ENCODE results near the gene DPRX.

Gene DPRX, protein sequence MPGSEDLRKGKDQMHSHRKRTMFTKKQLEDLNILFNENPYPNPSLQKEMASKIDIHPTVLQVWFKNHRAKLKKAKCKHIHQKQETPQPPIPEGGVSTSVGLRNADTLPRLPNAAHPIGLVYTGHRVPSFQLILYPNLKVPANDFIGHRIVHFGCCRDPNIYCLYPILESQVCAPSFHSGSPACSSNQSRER

DNA sequence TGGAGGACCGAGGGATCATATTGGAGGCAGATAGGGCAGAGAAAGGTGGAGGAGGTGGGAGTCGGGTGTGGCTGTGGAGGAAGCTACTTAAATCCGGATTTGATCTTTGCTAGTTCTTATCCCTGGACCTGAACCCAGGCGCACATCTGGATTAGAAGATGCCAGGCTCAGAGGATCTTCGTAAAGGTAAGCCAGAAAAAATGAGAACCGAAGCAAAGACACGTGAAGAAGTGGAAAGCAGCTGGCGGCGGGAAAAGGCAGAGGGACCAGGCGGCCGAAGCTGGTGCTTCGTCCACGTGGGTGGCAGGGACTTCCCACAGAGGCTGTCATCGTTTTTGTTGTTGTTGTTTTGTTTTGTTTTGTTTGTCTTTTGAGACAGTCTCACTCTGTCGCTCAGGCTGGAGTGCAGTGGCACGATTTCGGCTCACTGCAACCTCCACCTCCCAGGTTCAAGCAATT is at the start of gene DPRX:
TSS of gene DPRX (plus strand) at position 51 of the 459 bp plus-strand sequence. CDS start at position 159, 108 bp downstream.
- H3K36me3 Mint-ChIP-seq (ENCODE audit: low read depth), result no peaks in the 10 kb centered on the region
- DNase-seq (no peak), ATAC-seq (no peak)
- no peaks in the 10 kb centered on the region for H3K4me1 Mint-ChIP-seq
- no peak within 1 kb of the TSS for H3K27ac Mint-ChIP-seq
- no peak within 1 kb of the TSS for H3K4me3 Mint-ChIP-seq
- H3K27me3 Mint-ChIP-seq, result no peaks in the 10 kb centered on the region
- H3K9me3 Mint-ChIP-seq, result peaks cover 12% of the 10 kb centered on the region

DNA sequence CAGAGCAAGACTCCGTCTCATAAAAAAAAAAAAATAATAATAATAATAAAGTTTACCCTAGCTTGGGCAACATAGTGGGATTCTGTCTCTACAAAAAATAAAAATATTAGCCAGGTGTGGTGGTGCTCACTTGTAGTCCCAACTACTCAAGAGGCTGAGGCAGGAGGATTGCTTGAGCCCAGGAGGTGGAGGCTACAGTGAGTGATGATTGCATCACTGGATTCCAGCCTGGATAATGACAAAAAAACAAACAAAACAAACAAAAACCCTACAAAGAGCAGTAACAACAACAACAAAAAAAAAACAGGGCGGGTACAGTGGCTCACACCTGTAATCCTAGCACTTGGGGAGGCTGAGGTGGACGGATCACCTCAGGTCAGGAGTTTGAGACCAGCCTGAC is 48.6 kb upstream of the DPRX start:
- Mint-ChIP-seq H3K27me3 (no peaks in the 10 kb centered on the region), H3K27ac (no peak overlapping the region), H3K9me3 (peaks cover 28% of the 10 kb centered on the region), H3K4me1 (no peaks in the 10 kb centered on the region), H3K4me3 (no peak overlapping the region), H3K36me3 (ENCODE audit: low read depth) (peaks cover 33% of the 10 kb centered on the region)
- DNase-seq (no peak), ATAC-seq (no peak)

- H3K9me3 Mint-ChIP-seq, result peaks cover 19% of the 10 kb centered on the region
- peaks cover 5% of the 10 kb centered on the region for H3K36me3 Mint-ChIP-seq (ENCODE audit: low read depth)
- no peak overlapping the region for H3K27ac Mint-ChIP-seq
- no peaks in the 10 kb centered on the region for H3K27me3 Mint-ChIP-seq
- DNase-seq, result no peak
- no peaks in the 10 kb centered on the region for H3K4me1 Mint-ChIP-seq
- ATAC-seq, result no peak
- H3K4me3 Mint-ChIP-seq, result no peak overlapping the region
Observed at GRCh38 chr19:53586277-53586691, 45.5 kb upstream of the DPRX start.

GRCh38 chr19:53594811-53595509 is 36.8 kb upstream of the DPRX start:
- ATAC-seq, result no peak
- no peak for DNase-seq
- Mint-ChIP-seq H3K4me1 (no peaks in the 10 kb centered on the region), H3K36me3 (ENCODE audit: low read depth) (no peaks in the 10 kb centered on the region), H3K9me3 (peaks cover 11% of the 10 kb centered on the region), H3K27ac (no peak overlapping the region), H3K4me3 (no peak overlapping the region), H3K27me3 (no peaks in the 10 kb centered on the region)

DNA sequence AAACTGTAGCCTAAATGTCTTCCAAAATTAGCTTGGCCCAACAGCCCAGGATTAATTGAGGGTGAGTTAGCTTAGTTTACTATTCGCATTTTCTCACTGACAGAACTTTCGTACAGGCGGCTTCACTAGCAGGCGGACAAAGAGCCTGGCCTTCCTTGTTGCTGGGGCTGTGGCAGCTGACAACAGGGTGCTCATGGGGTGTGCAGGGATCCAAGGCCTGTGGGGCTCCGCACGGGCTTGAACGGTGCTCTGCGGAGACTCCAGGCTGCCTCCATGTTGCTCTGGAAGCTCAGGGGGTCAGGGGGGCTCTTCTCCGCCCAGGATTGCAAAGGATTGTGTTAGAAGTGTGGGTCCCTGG is 36.3 kb upstream of the DPRX start:
- Mint-ChIP-seq H3K4me3 (no peak overlapping the region), H3K9me3 (peaks cover 11% of the 10 kb centered on the region), H3K27ac (no peak overlapping the region), H3K27me3 (no peaks in the 10 kb centered on the region), H3K36me3 (ENCODE audit: low read depth) (no peaks in the 10 kb centered on the region), H3K4me1 (no peaks in the 10 kb centered on the region)
- ATAC-seq, result no peak
- no peak for DNase-seq

DNA sequence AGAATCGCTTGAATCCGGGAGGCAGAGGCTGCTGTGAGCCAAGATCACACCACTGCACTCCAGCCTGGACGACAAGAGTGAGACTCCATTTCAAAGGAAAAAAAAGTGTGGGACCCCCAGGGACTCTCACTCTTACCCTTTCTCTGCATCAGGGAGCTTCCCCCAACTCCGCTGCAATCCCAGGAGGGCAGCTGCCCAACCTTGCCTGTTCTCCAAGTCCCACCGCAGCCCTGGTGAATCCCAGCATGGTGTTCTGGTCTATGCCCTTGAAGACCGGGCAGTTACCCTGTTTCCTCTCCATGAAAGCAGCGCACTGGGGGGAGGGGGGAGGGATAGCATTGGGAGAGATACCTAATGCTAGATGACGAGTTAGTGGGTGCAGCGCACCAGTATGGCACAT is 35.7 kb upstream of the DPRX start:
- ATAC-seq, result no peak
- Mint-ChIP-seq H3K4me1 (no peaks in the 10 kb centered on the region), H3K9me3 (peaks cover 11% of the 10 kb centered on the region)

GRCh38 chr19:53597023-53597422 is 34.8 kb upstream of the DPRX start:
- no peak overlapping the region for H3K27ac Mint-ChIP-seq
- no peak for DNase-seq
- no peak for ATAC-seq
- peaks cover 6% of the 10 kb centered on the region for H3K9me3 Mint-ChIP-seq
- H3K27me3 Mint-ChIP-seq, result no peaks in the 10 kb centered on the region
- H3K4me1 Mint-ChIP-seq, result no peaks in the 10 kb centered on the region
- H3K4me3 Mint-ChIP-seq, result no peak overlapping the region
- no peaks in the 10 kb centered on the region for H3K36me3 Mint-ChIP-seq (ENCODE audit: low read depth)

More for the DNA sequence above, 35.7 kb upstream of the DPRX start:
- H3K27me3 Mint-ChIP-seq, result no peaks in the 10 kb centered on the region
- H3K27ac Mint-ChIP-seq, result no peak overlapping the region
- no peak overlapping the region for H3K4me3 Mint-ChIP-seq
- no peak for DNase-seq
- H3K36me3 Mint-ChIP-seq (ENCODE audit: low read depth), result no peaks in the 10 kb centered on the region

DNA sequence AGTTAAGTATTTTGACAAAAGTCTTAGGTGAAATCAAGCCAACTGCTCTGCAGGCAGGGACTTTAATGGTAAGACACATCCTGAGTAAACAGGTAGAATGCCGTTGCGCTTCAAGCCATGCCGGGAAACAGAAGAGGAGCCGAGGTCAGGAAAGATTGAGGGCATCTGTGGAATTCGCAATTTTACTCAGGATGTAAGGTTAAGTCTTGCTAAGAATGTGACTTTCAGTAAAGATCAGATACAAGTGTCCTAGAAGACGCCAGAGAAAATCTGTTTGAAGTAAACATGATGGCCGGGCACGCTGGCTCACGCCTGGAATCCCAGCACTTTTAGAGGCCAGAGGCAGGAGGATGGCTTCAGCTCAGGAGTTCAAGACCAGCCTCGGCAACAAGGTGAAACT is 33.4 kb upstream of the DPRX start:
- no peaks in the 10 kb centered on the region for H3K27me3 Mint-ChIP-seq
- H3K27ac Mint-ChIP-seq, result no peak overlapping the region
- no peak for DNase-seq
- H3K4me1 Mint-ChIP-seq, result no peaks in the 10 kb centered on the region
- no peak overlapping the region for H3K4me3 Mint-ChIP-seq
- ATAC-seq, result no peak
- peaks cover 6% of the 10 kb centered on the region for H3K9me3 Mint-ChIP-seq
- no peaks in the 10 kb centered on the region for H3K36me3 Mint-ChIP-seq (ENCODE audit: low read depth)

DNA sequence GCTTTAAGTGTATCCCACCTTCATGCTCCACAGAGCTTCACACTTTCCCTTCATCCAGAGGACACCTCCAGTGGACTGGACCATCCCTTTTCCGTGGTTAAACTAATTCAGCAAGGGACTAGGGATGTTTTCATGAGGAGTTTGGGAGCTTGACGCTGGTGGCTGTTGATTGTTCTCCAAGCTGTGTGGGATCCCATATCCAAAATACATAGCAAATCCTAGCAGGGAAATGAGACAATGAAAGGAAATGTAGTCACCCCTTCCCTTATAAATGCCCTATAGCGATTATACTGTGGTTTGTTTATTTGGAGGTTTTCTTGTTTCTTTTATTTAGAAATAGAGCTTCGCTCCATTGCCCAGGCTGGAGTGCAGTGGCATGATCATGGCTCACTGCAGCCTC is 31.6 kb upstream of the DPRX start:
- Mint-ChIP-seq H3K4me1 (no peaks in the 10 kb centered on the region), H3K36me3 (ENCODE audit: low read depth) (no peaks in the 10 kb centered on the region), H3K27ac (no peak overlapping the region), H3K9me3 (peaks cover 6% of the 10 kb centered on the region), H3K4me3 (no peak overlapping the region), H3K27me3 (no peaks in the 10 kb centered on the region)
- DNase-seq (no peak), ATAC-seq (no peak)

DNA sequence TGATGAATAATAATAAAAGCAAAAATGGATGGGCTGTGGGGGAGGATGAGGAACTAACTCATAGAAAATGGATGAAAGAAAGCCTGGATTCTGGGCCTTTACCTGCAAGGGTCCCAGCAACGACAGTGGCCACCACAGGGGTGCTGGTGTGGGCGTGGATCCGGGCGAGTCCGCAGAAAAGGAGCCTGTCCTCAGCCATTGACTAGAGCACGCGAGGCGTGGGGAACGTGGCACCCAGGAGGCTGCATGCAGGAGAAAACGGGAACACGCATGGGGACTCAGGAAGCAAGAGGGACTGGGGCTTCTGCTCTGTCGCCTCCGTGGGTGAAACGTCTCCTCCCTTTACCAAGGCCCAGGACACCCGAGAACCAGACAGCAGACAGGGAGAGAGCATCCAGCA is 25.8 kb upstream of the DPRX start:
- DNase-seq (no peak), ATAC-seq (no peak)
- Mint-ChIP-seq H3K9me3 (no peaks in the 10 kb centered on the region), H3K4me1 (no peaks in the 10 kb centered on the region), H3K4me3 (no peak overlapping the region), H3K27ac (no peak overlapping the region), H3K27me3 (no peaks in the 10 kb centered on the region), H3K36me3 (ENCODE audit: low read depth) (no peaks in the 10 kb centered on the region)

DNA sequence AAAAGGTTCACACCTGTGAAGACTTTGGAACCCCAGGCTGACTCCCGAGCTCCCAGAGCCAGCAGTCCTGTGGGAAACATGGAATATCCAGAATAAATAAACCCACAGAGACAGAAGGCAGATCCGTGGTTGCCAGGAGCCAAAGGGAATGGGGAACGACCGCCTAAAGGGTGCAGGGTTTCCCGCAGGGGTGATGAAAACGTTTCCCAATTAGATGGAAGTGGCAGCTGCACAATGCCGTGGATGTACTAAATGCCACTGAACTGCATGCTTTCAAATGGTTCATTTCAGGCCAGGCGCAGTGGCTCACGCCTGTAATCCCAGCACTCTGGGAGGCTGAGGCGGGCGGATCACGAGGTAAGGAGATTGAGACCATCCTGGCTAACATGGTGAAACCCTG is 23.4 kb upstream of the DPRX start:
- peaks cover 10% of the 10 kb centered on the region for H3K9me3 Mint-ChIP-seq
- no peak overlapping the region for H3K27ac Mint-ChIP-seq
- H3K36me3 Mint-ChIP-seq (ENCODE audit: low read depth), result no peaks in the 10 kb centered on the region
- H3K27me3 Mint-ChIP-seq, result no peaks in the 10 kb centered on the region
- DNase-seq (no peak), ATAC-seq (no peak)
- H3K4me3 Mint-ChIP-seq, result no peak overlapping the region
- H3K4me1 Mint-ChIP-seq, result no peaks in the 10 kb centered on the region

DNA sequence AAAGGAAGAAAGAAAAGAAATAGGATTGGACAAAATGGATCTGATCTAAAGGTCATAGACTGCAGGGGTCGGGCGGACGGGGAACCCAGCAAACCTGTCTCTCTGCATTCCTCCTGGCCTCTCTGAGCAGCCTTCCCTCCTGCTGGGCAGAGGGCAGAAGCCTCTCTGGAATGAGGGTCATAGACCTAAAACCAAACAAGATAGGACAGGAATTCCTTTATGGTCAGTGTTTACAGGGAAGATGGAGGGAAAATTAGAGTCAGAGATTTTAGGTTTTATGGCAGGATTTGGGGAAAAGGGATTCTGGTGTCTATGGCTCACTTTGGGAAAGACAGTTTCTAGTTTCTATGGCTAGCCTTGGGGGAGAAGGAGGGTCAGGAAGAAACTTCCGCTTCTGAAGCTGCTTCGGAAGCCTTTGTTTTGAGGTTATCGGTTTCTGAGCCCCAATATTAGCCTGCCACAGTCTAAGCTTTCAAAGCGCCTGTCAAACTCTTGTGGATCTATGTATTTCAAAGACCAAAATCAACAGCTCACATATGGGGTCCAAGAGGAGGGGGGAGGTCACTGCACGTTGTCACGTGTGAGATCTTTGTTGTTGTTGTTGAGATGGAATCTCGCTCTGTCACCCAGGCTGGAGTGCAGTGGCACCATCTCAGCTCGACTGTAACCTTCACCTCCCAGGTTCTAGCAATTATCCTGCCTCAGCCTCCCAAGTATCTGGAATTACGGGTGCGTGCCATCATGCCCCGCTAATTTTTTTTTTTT is 18.9 kb upstream of the DPRX start:
- H3K9me3 Mint-ChIP-seq, result peaks cover 10% of the 10 kb centered on the region
- H3K27ac Mint-ChIP-seq, result no peak overlapping the region
- no peaks in the 10 kb centered on the region for H3K27me3 Mint-ChIP-seq
- no peak for ATAC-seq
- H3K4me1 Mint-ChIP-seq, result no peaks in the 10 kb centered on the region
- no peaks in the 10 kb centered on the region for H3K36me3 Mint-ChIP-seq (ENCODE audit: low read depth)
- H3K4me3 Mint-ChIP-seq, result no peak overlapping the region
- no peak for DNase-seq

GRCh38 chr19:53621885-53622740 is 9.7 kb upstream of the DPRX start:
- DNase-seq (no peak), ATAC-seq (no peak)
- H3K4me3 Mint-ChIP-seq, result no peak overlapping the region
- peaks cover 5% of the 10 kb centered on the region for H3K9me3 Mint-ChIP-seq
- no peak overlapping the region for H3K27ac Mint-ChIP-seq
- no peaks in the 10 kb centered on the region for H3K27me3 Mint-ChIP-seq
- peaks cover 2% of the 10 kb centered on the region for H3K36me3 Mint-ChIP-seq (ENCODE audit: low read depth)
- no peaks in the 10 kb centered on the region for H3K4me1 Mint-ChIP-seq

DNA sequence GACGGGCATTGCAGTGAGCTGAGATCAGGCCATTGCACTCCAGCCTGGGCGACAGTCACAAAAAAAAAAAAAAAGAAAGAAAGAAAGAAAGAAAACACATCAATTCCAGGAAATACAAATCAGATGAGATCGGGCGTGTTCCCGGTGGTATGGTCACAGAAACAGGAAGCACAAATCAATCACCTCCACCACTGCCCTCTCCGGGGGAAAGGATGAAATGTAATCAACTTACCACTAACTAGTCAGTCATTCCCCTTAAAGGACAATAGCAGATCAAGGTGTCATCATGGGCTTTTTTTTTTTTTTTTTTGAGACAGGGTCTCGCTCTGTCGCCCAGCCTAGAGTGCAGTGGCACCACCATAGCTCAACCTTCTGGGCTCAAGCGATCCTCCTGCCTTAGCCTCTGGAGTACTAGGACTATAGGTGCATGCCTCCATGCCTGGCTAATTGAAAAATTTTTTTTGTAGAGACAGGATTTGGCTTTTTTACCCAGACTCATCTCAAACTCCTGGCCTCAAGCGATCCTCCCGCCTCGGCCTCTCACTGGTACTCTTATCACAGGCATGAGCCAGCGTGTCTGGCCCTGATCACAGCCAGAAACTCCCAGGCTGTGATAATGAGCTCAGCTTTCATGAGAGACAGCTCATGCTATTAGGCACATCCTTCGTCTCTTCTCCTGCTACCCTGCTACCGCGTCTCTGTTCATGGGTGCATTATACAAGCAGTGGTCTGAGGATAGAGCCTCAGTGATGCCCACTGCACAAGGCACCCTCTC is 6.8 kb upstream of the DPRX start:
- DNase-seq (no peak), ATAC-seq (no peak)
- Mint-ChIP-seq H3K27me3 (no peaks in the 10 kb centered on the region), H3K9me3 (peaks cover 6% of the 10 kb centered on the region), H3K36me3 (ENCODE audit: low read depth) (peaks cover 2% of the 10 kb centered on the region), H3K27ac (no peak overlapping the region), H3K4me1 (no peaks in the 10 kb centered on the region), H3K4me3 (no peak overlapping the region)
